H9 (cell line): ENCODE measurements around the gene CCL17. TPM values are rescaled to one million over a fixed set of nuclear protein-coding genes. Genes with fewer than 3 reads are reported as not detected.

ENCODE experiments used
- DNase-seq: peaks from one replicate; pipeline ENCODE4 v3.0.0-alpha.2; 2017
- H2AFZ ChIP-seq: one replicate; pipeline ENCODE4 v1.6.1; 2013; ENCODE audit warnings: mild to moderate bottlenecking, low read length, control low read depth, moderate library complexity
- H2AK5ac ChIP-seq: 2 replicates; pipeline ENCODE4 v1.6.1; 2013; ENCODE audit warnings: low read length, control low read depth, mixed read lengths; ENCODE audit not compliant: insufficient read length
- H2BK120ac ChIP-seq: one replicate; pipeline ENCODE4 v1.6.1; 2013; ENCODE audit warnings: low read depth, mild to moderate bottlenecking, low read length, control low read depth, inconsistent platforms; ENCODE audit not compliant: poor library complexity, severe bottlenecking
- H2BK12ac ChIP-seq: 2 replicates; pipeline ENCODE4 v1.6.1; 2013; ENCODE audit warnings: low read length, control low read depth, mixed read lengths, low read depth; ENCODE audit not compliant: insufficient read length
- H2BK15ac ChIP-seq: 2 replicates; pipeline ENCODE4 v1.6.1; 2013; ENCODE audit warnings: low read depth, low read length, control low read depth
- H2BK20ac ChIP-seq: one replicate; pipeline ENCODE4 v1.6.1; 2013; ENCODE audit warnings: low read depth, mild to moderate bottlenecking, low read length, control low read depth, inconsistent platforms; ENCODE audit not compliant: poor library complexity, severe bottlenecking
- H2BK5ac ChIP-seq: 2 replicates; pipeline ENCODE4 v1.6.1; 2013; ENCODE audit warnings: low read length, control low read depth, mixed read lengths; ENCODE audit not compliant: insufficient read length
- H3K14ac ChIP-seq: 2 replicates; pipeline ENCODE4 v1.6.1; 2013; ENCODE audit warnings: low read length, control low read depth; ENCODE audit not compliant: insufficient read depth
- H3K18ac ChIP-seq: 2 replicates; pipeline ENCODE4 v1.6.1; 2013; ENCODE audit warnings: low read depth, mild to moderate bottlenecking, mixed read lengths, low read length, control low read depth; ENCODE audit not compliant: insufficient read length
- H3K23ac ChIP-seq: 2 replicates; pipeline ENCODE4 v1.6.1; 2013; ENCODE audit warnings: low read length, control low read depth, mixed read lengths, low read depth; ENCODE audit not compliant: insufficient read length
- H3K23me2 ChIP-seq: 2 replicates; pipeline ENCODE4 v1.6.1; 2013; ENCODE audit warnings: low read depth, mild to moderate bottlenecking, mixed read lengths, low read length, control low read depth; ENCODE audit not compliant: insufficient read length, poor library complexity, severe bottlenecking
- H3K27ac ChIP-seq: 2 replicates; pipeline ENCODE4 v1.5.1; 2013; ENCODE audit warnings: low read length, control low read depth, mixed read lengths, low read depth; ENCODE audit not compliant: insufficient read length
- H3K27me3 ChIP-seq: 2 replicates; pipeline ENCODE4 v1.6.1; 2013; ENCODE audit warnings: low read length, control low read depth, inconsistent platforms; ENCODE audit not compliant: insufficient read depth
- H3K4ac ChIP-seq: 2 replicates; pipeline ENCODE4 v1.6.1; 2013; ENCODE audit warnings: low read depth, mild to moderate bottlenecking, control low read depth, inconsistent platforms, low read length, moderate library complexity
- H3K4me1 ChIP-seq: 2 replicates; pipeline ENCODE4 v1.6.1; 2013; ENCODE audit warnings: low read length, control low read depth, inconsistent platforms; ENCODE audit not compliant: insufficient read depth
- H3K4me2 ChIP-seq: 2 replicates; pipeline ENCODE4 v1.6.1; 2013; ENCODE audit warnings: low read length, control low read depth, mixed read lengths; ENCODE audit not compliant: insufficient read length, insufficient read depth
- H3K56ac ChIP-seq: 2 replicates; pipeline ENCODE4 v1.6.1; 2013; ENCODE audit warnings: low read depth, mild to moderate bottlenecking, mixed read lengths, low read length, control low read depth; ENCODE audit not compliant: insufficient read length
- H3K79me1 ChIP-seq: 2 replicates; pipeline ENCODE4 v1.6.1; 2013; ENCODE audit warnings: low read depth, mild to moderate bottlenecking, moderate library complexity, low read length, control low read depth, inconsistent platforms; ENCODE audit not compliant: insufficient read depth, poor library complexity, severe bottlenecking
- H3K79me2 ChIP-seq: 2 replicates; pipeline ENCODE4 v1.6.1; 2013; ENCODE audit warnings: low read length, control low read depth, inconsistent platforms; ENCODE audit not compliant: insufficient read depth
- H3K9ac ChIP-seq: 2 replicates; pipeline ENCODE4 v1.6.1; 2013; ENCODE audit warnings: low read length, control low read depth, mixed read lengths; ENCODE audit not compliant: insufficient read length; ENCODE audit errors: extremely low read depth
- H3K9me3 ChIP-seq: one replicate; pipeline ENCODE4 v1.6.1; 2013; ENCODE audit warnings: low read depth, low read length, inconsistent platforms; ENCODE audit not compliant: control insufficient read depth
- H3T11ph ChIP-seq: one replicate; pipeline ENCODE4 v1.6.1; 2013; ENCODE audit warnings: mild to moderate bottlenecking, low read length, control low read depth, inconsistent platforms
- H4K20me1 ChIP-seq: one replicate; pipeline ENCODE4 v1.6.1; 2013; ENCODE audit not compliant: control insufficient read depth, insufficient read length, insufficient read depth
- H4K5ac ChIP-seq: 2 replicates; pipeline ENCODE4 v1.6.1; 2013; ENCODE audit warnings: low read depth, mild to moderate bottlenecking, mixed read lengths, low read length, control low read depth; ENCODE audit not compliant: insufficient read length
- H4K8ac ChIP-seq: replicated peaks from 2 replicates; pipeline ENCODE4 v1.6.1; 2013; ENCODE audit warnings: low read length, control low read depth, mixed read lengths, low read depth; ENCODE audit not compliant: insufficient read length
- H4K91ac ChIP-seq: 2 replicates; pipeline ENCODE4 v1.6.1; 2013; ENCODE audit warnings: low read depth, mild to moderate bottlenecking, moderate library complexity, mixed read lengths, low read length, control low read depth; ENCODE audit not compliant: insufficient read length
- H3K27ac Mint-ChIP-seq, 3 experiments: 2 replicates in 2 of 3; 3 replicates in 1 of 3; pipeline ENCODE4 v1.8.0; 2020 to 2021; ENCODE audit warnings: mixed read lengths in 3 of 3, mild to moderate bottlenecking in 1 of 3, moderate library complexity in 1 of 3
- H3K27me3 Mint-ChIP-seq: 2 replicates; pipeline ENCODE4 v1.8.0; 2021; ENCODE audit warnings: low read depth, mild to moderate bottlenecking, moderate library complexity, mixed read lengths
- H3K36me3 Mint-ChIP-seq, 3 experiments: 2 replicates in 2 of 3; 3 replicates in 1 of 3; pipeline ENCODE4 v1.8.0; 2020 to 2021; ENCODE audit warnings: low read depth in 3 of 3, mixed read lengths in 3 of 3; ENCODE audit not compliant: insufficient read depth in 1 of 3
- H3K4me1 Mint-ChIP-seq, 2 experiments: 2 replicates each; pipeline ENCODE4 v1.8.0; 2020; ENCODE audit warnings: mixed read lengths in 2 of 2
- H3K4me3 Mint-ChIP-seq, 2 experiments: 2 replicates in 1 of 2; 3 replicates in 1 of 2; pipeline ENCODE4 v1.8.0; 2020 to 2021; ENCODE audit warnings: mild to moderate bottlenecking in 2 of 2, mixed read lengths in 2 of 2, moderate library complexity in 1 of 2
- H3K9me3 Mint-ChIP-seq, 2 experiments: 2 replicates in 1 of 2; 3 replicates in 1 of 2; pipeline ENCODE4 v1.8.0; 2020; ENCODE audit warnings: mild to moderate bottlenecking in 2 of 2, mixed read lengths in 2 of 2, moderate library complexity in 1 of 2
- WGBS: extraction: QIAGEN DNeasy Blood & Tissue Kit; methylation state at CpG from one replicate; pipeline ENCODE4 v1.1.7; 2013; ENCODE audit warnings: missing lambda C conversion rate, low lambda C conversion rate, mixed read lengths; ENCODE audit not compliant: insufficient read length; ENCODE audit errors: extremely low coverage; 5-methylcytosine and 5-hydroxymethylcytosine counted together
- total RNA-seq: library from RNA; stranded (reverse); gene quantifications from 2 replicates; pipeline ENCODE4 v1.2.1, GENCODE V29; 2021
- TF ChIP-seq, protein P1 (sequence below): fragments of 200-600 bp; sonication (generic); conservative IDR thresholded peaks from 3 replicates; pipeline ENCODE4 v1.8.0; 2021; ENCODE audit warnings: antibody characterized with exemption, mild to moderate bottlenecking

Gene CCL17
- total RNA-seq, 1 experiment from 2014 or later: not detected

DNA sequence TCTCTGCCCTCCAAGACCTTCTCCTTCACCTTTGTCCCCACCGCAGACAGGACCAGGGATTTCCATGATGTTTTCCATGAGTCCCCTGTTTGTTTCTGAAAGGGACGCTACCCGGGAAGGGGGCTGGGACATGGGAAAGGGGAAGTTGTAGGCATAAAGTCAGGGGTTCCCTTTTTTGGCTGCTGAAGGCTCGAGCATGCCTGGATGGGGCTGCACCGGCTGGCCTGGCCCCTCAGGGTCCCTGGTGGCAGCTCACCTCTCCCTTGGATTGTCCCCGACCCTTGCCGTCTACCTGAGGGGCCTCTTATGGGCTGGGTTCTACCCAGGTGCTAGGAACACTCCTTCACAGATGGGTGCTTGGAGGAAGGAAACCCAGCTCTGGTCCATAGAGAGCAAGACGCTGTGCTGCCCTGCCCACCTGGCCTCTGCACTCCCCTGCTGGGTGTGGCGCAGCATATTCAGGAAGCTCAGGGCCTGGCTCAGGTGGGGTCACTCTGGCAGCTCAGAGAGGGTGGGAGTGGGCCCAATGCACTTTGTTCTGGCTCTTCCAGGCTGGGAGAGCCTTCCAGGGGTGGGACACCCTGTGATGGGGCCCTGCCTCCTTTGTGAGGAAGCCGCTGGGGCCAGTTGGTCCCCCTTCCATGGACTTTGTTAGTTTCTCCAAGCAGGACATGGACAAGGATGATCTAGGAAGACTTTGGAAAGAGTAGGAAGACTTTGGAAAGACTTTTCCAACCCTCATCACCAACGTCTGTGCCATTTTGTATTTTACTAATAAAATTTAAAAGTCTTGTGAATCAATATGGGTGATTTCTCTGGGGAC is 20.1 kb upstream of the CCL17 start:
- Histone ChIP-seq H3K79me2 (no peaks in the 10 kb centered on the region), H2AFZ (no peak overlapping the region), H3K9ac (no peak overlapping the region), H3K27ac (no peak overlapping the region), H3K4me1 (0 out of 2 replicates have a peak, but pooled peaks cover 2% of the 10 kb centered on the region), H4K91ac (no peak overlapping the region), H3K4me2 (no peak overlapping the region), H4K20me1 (no peaks in the 10 kb centered on the region), H3T11ph (no peak overlapping the region), H2BK15ac (no peak overlapping the region), H2AK5ac (no peak overlapping the region), H2BK12ac (no peak overlapping the region), H3K9me3 (no peaks in the 10 kb centered on the region), H3K23me2 (no peaks in the 10 kb centered on the region), H3K4ac (no peak overlapping the region), H4K5ac (no peak overlapping the region), H2BK5ac (no peak overlapping the region), H3K27me3 (no peaks in the 10 kb centered on the region), H3K18ac (no peak overlapping the region), H4K8ac (no peak overlapping the region), H2BK20ac (no peak overlapping the region), H3K56ac (no peak overlapping the region), H3K14ac (no peak overlapping the region; the same call in 1 of the 2 replicates), H3K23ac (no peak overlapping the region), H2BK120ac (no peak overlapping the region), H3K79me1 (no peaks in the 10 kb centered on the region)
- H3K4me3 Mint-ChIP-seq: no peak overlapping the region
- H3K27me3 Mint-ChIP-seq: peaks cover 3% of the 10 kb centered on the region
- H3K27ac Mint-ChIP-seq: no peak overlapping the region; a peak in 3 of 7 replicates
- no peak for DNase-seq
- H3K36me3 Mint-ChIP-seq: no peaks in the 10 kb centered on the region
- TF ChIP-seq, protein P1, sequence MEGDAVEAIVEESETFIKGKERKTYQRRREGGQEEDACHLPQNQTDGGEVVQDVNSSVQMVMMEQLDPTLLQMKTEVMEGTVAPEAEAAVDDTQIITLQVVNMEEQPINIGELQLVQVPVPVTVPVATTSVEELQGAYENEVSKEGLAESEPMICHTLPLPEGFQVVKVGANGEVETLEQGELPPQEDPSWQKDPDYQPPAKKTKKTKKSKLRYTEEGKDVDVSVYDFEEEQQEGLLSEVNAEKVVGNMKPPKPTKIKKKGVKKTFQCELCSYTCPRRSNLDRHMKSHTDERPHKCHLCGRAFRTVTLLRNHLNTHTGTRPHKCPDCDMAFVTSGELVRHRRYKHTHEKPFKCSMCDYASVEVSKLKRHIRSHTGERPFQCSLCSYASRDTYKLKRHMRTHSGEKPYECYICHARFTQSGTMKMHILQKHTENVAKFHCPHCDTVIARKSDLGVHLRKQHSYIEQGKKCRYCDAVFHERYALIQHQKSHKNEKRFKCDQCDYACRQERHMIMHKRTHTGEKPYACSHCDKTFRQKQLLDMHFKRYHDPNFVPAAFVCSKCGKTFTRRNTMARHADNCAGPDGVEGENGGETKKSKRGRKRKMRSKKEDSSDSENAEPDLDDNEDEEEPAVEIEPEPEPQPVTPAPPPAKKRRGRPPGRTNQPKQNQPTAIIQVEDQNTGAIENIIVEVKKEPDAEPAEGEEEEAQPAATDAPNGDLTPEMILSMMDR: no peak
- WGBS: no CpG with 5 or more reads among the region's 11 CpGs
- peaks cover 5 to 18% of the 10 kb centered on the region in 2 experiments for H3K4me1 Mint-ChIP-seq
- peaks cover 0 to 5% of the 10 kb centered on the region in 2 experiments; a peak in 1 of 5 replicates for H3K9me3 Mint-ChIP-seq
